HG02571 (cell line): ENCODE measurements around the gene THAP2.
"Not testable (repeated sequence)": the region's sequence is repeated elsewhere in the genome, so short reads cannot be mapped to it uniquely, and the experiment has no call there.

Experiments used
- ATAC-seq: cut with Tn5 transposase; IDR thresholded peaks from one replicate; pipeline ENCODE4 v1.9.1; 2021; ENCODE audit warnings: mild to moderate bottlenecking, moderate library complexity; ENCODE audit not compliant: unreplicated experiment

The THAP2 gene

DNA sequence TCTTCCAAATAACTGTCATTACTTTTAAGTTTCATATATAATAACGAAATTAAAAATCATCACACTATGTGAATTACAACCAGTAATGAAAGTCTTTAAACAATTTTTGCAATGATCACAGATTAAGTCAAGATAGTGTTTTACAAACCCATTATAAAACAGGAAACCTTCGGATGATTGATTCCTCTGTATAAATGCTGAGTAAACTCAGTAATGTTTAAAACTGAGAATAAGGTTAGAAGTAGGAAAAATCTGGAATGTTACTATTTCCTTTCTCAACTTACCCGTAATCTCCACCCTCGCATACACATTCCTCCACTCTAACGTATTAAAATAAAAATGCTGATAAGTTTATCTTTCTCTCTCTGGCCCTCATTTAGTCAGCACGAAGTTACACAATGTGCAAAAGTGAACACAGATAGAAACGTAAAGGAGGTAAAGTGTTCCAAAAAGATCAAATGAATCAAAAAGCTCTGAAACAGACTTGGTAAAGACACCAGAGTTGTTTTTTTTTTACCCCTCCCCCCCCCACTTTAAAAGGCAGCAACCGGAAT is 2.0 kb upstream of the THAP2 start:
- no peak for ATAC-seq

DNA sequence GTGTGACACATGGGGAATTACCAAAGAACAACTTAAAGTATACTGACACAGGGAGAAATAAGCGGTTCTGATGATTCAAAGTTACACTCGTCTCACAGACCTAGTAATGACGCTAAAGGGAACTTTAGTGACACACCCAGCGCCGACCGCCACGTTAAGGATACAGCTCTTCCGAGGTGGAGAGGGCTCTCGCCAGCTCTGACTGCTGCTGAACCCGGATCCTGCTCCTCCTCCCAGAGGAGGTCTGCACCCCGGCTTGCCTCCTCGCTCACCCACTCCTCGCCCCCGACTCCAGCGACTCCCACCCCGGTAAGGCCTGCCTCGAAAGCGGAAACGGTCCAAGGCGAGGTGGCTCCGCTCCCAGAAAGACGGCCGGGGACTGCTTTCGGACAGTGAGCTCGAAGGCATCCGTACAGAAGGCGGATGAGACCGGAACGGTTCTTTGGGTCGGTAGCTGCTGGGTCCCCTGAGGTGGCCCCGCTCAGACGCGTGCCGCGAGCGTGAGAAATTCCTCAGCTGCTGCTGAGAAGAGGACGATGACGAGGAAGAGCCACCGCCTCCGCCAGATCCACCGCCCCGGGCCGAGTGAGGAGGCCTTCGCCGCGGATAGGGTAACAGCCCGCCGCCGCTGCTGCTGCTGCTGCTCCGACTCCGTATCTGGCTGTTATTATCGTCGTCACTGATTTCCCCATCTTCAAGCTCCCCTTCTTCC is 1.1 kb upstream of the THAP2 start:
- ATAC-seq = peak; percentile 22

DNA sequence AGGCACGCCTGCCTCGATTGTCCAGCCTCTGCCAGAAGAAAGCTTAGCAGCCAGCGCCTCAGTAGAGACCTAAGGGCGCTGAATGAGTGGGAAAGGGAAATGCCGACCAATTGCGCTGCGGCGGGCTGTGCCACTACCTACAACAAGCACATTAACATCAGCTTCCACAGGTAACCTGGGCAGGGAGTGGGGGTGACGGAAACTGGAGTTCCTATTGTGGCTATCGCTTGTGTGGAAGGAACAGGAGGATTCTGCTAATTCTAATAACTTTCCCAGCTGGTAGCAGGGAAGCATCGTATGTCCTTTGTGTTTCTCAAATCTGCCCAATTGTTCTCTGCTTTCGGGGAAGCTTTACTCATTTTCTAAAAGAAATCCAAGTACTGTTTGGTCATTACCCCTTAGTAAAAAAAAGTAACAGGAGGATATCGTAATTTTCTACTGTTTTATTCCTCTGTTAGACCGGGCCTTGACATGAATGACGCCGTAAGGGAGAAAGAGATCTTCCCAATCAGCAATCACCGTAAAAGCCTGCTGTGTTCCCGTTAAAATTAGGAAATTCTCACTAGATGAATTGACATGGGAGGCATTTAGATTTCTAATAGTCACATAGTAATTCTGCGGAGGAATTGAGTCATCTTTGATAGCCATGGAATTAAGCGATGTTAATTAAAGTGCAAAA is 449 bp downstream of the THAP2 start:
- no peak for ATAC-seq

DNA sequence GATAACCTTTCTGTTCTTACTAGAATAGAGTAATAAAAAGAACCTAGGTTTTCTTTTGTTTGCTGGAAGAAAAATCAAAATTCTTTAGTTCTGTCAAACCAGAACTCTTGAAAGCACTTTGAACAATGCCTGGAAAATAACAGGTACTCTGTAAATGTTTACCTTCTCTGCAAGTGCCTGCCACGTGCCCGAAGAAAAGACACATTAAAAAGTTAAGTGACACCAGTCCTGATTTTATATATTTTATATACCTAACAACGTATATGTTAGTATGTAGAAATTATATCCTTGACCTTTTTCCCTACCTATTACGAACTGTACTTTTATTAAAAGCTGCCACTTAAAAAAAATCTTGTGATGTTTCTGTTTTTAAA is 976 bp downstream of the THAP2 start:
- ATAC-seq = no peak

DNA sequence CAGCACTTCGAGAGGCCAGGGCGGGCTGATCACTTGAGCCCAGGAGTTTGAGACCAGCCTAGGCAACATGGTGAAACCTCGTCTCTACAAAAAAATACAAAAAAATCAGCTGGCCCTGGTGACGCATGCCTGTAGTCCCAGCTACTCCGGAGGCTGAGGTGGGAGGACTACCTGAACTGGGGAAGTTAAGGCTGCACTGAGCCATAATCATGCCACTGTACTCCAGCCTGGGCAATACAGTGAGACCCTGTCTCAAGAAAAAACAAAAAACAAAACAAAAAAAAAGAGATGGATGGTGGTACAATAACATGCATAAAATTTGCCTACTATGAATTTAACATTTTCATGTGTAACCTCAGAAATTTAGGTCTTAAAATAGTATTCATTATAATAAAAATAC is 2.2 kb downstream of the THAP2 start:
- no peak for ATAC-seq

DNA sequence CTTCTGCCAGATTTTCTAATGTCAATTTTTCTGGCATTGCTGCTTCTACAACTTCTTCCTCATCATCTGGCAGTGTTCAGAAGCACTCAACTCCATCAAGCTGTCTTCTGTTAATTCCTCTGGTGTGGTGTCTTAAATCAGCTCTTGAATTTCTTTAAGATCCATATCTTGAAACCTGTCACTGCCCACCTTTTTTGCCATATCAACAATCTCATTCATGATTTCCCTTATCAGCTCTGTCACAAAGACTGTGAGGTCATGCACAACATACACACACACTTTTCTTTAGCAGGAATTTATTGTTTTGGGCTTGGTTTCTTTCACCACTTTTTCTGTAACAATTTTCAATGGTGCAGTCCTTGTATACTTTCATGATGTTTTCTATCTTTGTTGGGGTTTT is 7.2 kb downstream of the THAP2 start:
- no peak for ATAC-seq

DNA sequence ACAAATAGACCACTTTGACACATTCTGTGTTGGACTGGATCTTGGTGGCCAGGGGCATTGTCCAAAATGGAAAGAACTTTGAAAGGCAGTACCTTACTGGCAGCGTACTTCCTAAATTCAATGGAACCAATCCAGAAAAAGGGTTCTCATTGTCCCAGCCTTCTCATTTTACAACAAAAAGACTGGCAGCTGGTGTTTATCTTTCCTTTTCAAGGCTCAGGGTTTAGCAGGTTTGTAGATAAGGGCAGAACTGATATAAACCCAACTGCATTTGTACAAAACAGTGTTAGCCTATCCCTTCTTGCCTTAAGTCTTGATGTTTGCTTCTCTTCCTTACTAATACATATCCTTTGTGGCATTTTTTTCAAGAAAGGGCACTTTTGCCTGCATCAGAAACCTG is 7.7 kb downstream of the THAP2 start:
- no peak for ATAC-seq

DNA sequence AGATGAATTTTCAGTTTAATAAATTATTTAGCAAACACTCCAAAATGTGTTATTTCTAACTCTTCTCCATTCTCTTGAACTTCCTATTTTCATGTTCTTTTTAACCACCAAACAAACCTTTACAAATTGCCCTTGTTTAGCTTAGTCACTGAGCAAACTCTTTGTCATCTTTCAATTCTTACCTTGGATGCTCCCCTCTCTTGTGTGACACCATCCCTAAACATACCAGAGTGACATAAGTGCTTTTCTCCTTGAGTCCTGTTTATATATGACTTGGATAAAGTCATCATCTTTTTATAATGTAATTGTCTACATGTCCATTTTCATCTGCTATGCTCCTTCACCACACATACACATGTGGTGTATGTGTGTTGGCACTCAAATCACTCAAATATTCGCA is 18.4 kb downstream of the THAP2 start:
- ATAC-seq = no peak

DNA sequence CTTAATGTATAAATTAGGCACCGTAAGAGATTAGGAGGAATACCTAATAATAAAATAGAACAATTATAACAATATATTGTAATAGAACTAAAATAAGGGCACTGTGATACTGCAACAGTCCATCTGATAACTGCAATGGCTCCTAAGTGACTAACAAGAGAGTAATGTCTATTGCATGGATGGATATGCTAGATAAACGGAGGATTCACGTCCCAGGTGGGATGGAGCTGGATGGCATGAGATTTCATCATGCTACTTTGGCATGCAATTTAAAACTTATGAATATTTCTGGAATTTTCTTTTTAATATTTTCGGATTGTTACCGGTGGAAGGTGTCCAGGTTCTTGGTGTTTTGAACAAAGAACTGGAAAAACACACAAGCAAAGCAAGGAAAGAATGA is 19.5 kb downstream of the THAP2 start:
- ATAC-seq = no peak

DNA sequence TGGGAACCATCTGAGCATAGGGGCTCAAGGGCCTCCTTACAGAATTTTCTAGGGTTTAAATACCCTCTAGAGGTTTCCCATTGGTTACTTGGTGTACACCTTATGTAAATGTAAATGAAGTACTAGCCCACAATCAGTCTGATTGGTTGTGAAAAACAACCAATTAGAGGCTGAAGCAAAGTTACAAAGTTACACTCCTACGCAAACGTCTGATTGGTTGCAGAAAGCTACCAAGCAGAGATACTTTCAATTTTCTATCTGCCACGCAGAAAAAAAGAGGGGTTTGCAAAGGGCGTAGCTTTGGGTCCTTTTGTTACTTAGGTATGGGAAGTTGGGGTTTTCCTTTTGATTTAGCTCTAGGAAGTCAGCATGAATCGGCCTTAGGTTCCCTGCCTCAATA is 20.0 kb downstream of the THAP2 start:
- no peak for ATAC-seq

DNA sequence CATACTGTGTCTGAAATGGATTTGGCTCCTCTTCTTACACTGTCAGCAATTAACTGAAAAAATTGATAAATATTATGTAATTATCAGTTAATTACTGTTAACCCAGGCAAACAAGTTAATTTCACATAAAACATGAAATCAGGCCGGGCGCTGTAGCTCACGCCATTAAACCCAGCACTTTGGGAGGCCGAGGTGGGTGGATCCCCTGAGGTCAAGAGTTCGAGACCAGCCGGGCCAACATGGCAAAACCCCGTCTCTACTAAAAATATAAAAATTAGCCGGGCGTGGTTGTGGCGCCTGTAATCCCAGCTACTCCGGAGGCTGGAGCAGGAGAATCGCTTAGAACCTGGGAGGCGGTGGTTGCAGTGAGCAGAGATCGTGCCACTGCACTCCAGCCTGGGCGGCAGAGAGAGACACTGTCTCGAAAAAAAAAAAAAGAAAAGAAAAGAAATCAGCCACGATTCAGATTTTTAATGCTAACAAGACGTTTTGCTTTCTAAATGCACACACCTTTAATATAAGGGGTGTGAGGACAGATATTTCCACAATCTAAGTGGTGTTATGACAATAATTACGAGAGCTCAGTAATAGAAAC is 21.3 kb downstream of the THAP2 start:
- no peak for ATAC-seq

DNA sequence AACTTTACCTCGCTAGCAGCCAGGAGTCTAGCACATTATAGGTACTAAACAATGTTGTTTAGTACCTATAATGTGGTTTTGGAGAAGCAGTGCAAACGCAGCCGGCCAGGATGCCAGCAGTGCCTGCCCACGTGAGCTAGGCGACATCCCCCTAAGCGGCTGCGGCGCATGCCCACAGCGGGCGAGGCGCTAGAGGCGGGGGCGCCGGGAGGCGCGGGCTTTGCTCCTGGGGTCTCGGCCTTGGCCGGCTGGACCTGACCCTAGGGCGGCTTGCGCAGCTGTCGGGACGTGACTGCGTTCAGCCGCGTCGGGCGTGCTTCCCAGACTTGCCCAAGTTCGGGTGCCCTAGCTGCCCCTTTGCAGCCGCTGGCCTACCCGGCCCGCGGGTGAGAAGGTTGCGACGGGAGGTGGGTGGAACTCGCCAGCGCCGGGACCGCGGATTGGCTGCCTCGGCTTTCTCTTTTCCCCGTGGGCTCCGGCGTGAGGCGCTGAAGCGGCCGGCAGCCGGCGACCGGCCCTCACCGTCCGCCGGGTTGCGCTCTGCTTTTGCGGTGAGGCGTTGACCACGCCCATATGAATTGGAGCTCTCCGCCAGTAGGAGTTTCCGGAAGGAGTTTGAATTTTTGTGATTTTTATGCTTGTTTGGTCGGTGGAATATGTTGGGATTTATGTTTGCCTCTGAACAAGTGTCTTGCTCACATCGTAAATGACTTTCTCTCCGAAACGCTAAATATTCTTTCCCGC is 22.0 kb downstream of the THAP2 start, which contains the start of gene TMEM19:
TMEM19 (plus strand) TSS at position 169 of the 744 bp plus-strand sequence. CDS start 599 bp downstream, outside the sequence.
- peak; percentile 83 for ATAC-seq

DNA sequence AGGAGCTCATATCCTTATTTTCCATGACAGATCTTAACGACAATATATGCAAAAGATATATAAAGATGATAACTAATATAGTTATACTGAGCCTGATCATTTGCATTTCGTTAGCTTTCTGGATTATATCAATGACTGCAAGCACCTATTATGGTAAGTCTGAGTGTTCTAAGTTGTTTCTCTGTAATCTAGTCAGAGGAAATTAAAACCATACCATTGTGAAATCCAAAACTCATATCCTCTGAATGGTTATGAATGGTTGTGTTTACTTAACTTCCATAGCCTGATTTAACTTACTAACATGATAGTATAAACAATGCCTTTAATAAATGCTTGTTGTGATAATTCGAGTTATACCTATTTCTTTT is 22.5 kb downstream of the THAP2 start:
- no peak for ATAC-seq

DNA sequence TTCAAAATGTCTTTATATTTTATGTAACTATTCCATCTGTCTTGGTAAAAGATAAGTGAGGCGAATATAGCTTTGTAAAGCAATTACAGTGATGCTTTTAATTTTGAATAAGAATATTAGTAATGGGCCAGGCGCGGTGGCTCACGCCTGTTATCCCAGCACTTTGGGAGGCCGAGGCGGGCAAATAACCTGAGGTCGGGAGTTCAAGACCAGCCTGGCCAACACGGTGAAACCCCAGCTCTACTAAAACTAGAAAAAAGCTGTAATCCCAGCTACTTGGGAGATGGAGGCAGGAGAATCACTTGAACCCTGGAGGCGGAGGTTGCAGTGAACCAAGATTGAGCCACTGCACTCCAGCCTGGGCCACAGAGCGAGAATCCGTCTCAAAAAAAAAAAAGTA is 23.1 kb downstream of the THAP2 start:
- ATAC-seq = not testable (repeated sequence)

DNA sequence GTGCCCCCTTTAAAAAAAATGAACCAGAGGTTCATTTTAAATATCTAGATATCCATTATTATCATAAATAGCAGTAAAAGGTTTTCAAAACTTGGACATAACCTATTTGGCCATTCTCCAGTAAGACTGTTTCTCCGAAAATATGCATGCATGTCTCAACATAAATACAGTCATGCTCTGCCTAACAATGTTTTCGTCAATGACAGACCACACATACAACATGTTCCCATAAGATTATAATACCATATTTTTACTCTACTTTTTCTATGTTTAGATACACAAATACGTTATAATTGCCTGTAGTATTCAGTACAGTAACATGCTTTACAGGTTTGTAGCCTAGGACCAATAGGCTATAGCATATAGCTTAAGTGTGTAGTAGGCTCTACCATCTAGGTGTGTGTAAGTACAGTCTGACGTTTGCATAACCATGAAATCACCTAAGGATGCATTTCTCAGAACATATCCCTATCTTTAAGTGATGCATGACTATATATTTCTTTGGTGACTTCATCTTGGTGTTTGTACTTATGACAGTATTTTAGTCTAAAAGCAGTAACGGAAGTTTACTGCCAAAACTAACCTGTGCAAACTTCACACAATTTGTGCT is 25.0 kb downstream of the THAP2 start:
- ATAC-seq = no peak

DNA sequence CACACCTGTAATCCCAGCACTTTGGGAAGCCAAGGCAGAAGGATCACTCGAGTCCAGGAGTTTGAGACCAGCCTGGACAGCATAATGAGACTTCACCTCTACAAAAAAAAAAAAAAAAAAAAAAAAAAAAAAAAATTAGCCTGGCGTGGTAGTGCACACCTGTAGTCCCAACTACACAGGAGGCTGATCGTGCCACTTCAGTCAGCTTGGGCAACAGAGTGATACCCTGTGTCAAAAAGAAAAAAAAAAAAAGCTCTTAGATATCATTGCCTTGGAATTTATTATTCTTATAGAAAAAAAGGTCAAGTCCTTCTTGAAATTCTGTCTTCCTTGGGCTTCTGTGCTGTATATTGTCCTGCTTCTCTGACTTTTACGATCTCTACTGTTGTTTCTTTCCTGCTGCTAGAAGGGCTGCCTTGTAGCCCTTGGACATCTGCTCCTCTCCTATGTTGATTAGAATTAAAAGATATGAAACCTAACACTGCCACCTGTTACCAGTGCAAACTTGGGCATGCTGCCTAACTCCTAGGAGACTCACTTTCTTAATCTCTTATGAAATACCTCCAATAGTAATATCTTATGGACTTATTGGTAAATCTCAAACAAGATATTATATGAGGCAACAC is 27.5 kb downstream of the THAP2 start:
- ATAC-seq = no peak

DNA sequence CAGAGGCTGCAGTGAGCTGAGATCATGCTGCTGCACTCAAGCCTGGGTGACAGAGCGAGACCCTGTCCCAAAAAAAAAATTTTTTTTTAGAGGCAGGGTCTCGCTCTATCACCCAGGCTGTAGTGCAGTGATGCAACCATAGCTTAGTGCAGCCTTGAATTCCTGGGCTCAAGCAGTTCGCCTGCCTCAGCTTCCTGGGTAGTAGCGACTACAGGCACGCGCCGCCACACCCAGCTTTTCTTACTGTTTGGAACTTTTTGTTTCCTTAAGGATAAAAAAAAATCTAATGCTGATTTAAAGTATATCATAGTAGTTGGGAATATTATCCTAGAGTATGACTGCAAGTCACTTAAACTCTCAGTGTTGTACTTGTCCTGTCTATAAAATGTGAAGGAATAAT is 29.0 kb downstream of the THAP2 start:
- no peak for ATAC-seq

DNA sequence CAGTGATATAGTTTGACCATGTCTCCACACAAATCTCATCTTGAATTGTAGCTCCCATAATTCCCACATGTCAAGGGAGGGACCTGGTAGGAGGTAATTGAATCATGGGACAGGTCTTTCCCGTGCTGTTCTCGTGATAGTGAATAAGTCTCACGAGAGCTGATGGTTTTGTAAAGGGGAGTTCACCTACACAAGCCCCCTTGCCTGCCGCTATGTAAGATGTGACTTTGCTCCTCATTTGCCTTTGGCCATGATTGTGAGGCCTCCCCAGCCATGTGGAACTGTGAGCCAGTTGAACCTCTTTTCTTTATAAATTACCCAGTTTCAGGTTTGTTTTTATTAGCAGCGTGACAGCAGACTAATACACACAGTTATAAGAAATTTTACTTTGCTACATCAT is 29.6 kb downstream of the THAP2 start:
- ATAC-seq = peak; percentile 3

DNA sequence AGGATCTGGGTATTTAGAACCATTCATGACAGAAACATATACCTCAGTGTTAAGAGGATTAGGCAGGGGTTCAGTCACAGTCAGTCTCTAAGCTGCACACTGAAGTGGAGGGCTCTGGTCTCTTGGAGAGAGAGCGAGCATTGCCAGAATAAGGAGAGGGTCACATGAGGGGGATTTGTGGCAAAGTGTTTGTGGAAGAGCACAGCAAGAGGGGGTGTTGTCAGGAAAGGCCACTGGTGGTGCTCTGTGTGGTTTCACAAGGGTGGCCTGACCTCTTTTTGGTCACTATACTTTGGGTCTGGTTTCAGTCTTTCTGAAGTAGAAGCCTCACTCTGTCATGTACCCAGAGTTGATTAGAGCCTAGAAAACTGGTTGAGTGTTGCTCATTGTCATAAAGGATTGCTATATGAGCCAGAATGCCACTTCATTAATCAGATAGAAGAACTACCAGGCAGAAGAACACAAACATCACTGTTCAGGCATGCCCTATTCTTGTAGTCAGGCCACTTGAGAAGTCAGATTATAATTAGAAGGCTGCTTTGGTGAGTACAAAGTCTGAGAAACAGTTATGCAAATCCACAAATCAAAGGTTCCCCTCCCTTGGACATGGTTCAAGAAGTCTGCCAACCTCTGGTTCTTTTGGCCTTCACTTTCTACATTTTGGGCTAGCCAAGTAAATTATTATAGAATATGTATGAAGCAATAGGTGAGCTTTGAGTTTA is 30.2 kb downstream of the THAP2 start:
- ATAC-seq = peak; percentile 89

DNA sequence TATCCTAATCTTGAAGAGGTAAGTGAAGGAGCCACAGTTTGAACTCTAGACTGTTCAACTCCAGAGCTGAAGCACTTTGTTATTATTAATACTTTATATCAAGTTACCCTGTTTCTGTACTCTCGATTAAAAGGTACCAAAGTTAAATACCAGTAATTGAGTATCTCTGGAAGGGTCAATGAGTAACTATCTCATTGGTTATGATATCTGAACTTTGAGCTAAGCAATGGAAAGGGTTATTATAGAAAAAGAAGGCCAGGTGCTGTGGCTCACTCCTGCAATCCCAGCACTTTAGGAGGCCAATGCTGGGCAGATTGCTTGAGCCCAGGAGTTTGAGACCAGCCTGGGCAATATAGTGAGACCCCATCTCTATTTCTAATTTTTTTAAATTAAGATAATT is 31.7 kb downstream of the THAP2 start:
- no peak for ATAC-seq
